Fibroblast of gingiva (primary cell): Measurements from ENCODE around the gene SLC28A1.
A peak's percentile ranks its signal among the peaks of the same experiment; 100 is the strongest.
"Not testable (repeated sequence)": the region's sequence is repeated elsewhere in the genome, so short reads cannot be mapped to it uniquely, and the experiment has no call there.

ENCODE experiments used
- DNase-seq: peaks from one replicate; pipeline ENCODE4 v3.0.0-alpha.2; 2011; ENCODE audit warnings: low read depth

Gene SLC28A1

GRCh38 chr15:84970843-84971242 is 86.4 kb downstream of the SLC28A1 start:
- no peak for DNase-seq

- DNase-seq = peak; percentile 36
Observed at GRCh38 chr15:84973492-84974460, 89.3 kb downstream of the SLC28A1 start.

- no peak for DNase-seq
Observed at GRCh38 chr15:84975871-84976351, 91.4 kb downstream of the SLC28A1 start.

GRCh38 chr15:84976746-84977345 is 92.4 kb downstream of the SLC28A1 start:
- no peak for DNase-seq

- no peak for DNase-seq
Observed at GRCh38 chr15:84979651-84980050, 95.2 kb downstream of the SLC28A1 start.

- DNase-seq = peak; percentile 86
Observed at GRCh38 chr15:84980196-84981053, 96.0 kb downstream of the SLC28A1 start.

- peak; percentile 97 for DNase-seq
Observed at GRCh38 chr15:84981054-84981710, 96.7 kb downstream of the SLC28A1 start.

- DNase-seq = no peak
Observed at GRCh38 chr15:84981711-84982300, 97.3 kb downstream of the SLC28A1 start, which contains the start of gene PDE8A. Gene PDE8A (plus strand): TSS chr15:84981856. CDS start chr15:84982163, 307 bp downstream.

- DNase-seq = peak; percentile 21
Observed at GRCh38 chr15:84982301-84982920, 97.9 kb downstream of the SLC28A1 start.

GRCh38 chr15:84983294-84983693 is 98.8 kb downstream of the SLC28A1 start:
- DNase-seq = no peak

- DNase-seq = no peak
Observed at GRCh38 chr15:84983711-84984110, 99.2 kb downstream of the SLC28A1 start.

- no peak for DNase-seq
Observed at GRCh38 chr15:84985158-84985557, 100.7 kb downstream of the SLC28A1 start.

- not testable (repeated sequence) for DNase-seq
Observed at GRCh38 chr15:84987351-84987750, 102.9 kb downstream of the SLC28A1 start.

- DNase-seq = no peak
Observed at GRCh38 chr15:84987949-84988624, 103.6 kb downstream of the SLC28A1 start.

- DNase-seq = no peak
Observed at GRCh38 chr15:84988909-84989644, 104.6 kb downstream of the SLC28A1 start.

GRCh38 chr15:84990507-84990906 is 106.0 kb downstream of the SLC28A1 start:
- DNase-seq = no peak

GRCh38 chr15:84991014-84991712 is 106.7 kb downstream of the SLC28A1 start:
- no peak for DNase-seq

GRCh38 chr15:84992157-84992944 is 107.9 kb downstream of the SLC28A1 start:
- peak; percentile 48 for DNase-seq
